ENCODE results near the gene NDST1.
"Not testable (repeated sequence)": the region's sequence is repeated elsewhere in the genome, so short reads cannot be mapped to it uniquely, and the experiment has no call there.

NDST1 gene

GRCh38 chr5:150507474-150508276, at the start of gene NDST1:
Gene NDST1, plus strand, starts transcription at chr5:150508131. Its CDS starts 13,124 bp downstream, at chr5:150521255.
- no peak for DNase-seq

DNA sequence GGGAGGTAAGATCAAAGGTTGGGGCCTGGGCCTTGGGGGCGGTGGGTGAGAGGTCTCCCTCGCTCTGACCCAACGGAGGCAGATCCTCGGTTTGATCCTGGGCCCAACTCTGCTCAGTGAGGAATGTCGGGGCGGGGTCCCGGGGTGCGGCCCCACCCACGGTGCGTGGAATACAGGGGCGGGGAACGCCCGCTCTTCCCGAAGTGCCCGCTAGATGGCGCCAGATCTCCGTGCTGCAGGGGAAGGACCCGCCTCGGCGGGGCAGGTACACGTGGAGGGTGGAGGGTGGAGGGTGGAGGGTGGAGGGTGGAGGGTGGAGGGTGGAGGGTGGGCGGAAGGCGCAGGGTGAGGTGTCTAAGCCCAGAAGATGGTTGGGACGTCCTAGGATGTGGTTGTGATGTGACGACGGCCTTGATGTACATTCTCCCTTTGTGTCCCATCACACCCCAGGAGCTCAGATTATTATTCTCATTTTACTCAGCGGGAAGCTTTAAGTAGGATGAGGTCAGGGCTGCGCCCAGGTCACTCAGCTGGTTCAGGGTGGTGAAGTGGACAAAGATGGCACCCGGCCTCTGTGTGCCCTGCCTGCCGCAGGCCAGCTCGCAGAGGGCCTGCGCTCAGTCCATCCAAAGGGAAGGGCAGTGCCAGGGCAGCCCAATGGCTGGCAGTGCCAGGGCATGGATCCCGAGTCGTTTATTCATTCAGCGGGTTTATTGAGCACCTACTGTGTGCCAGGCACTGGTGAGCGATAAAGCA, 49.0 kb upstream of the NDST1 start:
- no peak for DNase-seq

DNA sequence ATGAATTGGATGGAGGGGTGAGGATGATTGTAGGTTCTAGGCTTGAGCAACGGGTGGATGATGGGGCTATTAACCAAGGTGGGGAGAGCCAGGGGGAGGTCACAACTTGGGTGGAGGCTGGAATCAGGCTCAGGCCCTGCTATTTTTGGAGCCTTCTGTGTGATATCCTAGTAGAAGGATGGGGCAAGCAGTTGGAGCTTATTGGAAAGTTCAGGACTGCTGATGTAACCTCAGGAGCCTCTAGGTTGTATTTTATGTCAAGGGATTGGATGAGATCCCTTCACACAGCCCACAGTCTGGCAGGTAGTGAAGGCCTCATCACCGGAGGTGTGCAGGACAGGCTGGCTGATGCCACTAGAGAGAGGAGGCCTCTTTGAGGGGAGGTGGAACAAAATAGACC, 47.1 kb upstream of the NDST1 start:
- no peak for DNase-seq

GRCh38 chr5:150461231-150461630, 46.7 kb upstream of the NDST1 start:
- DNase-seq, result no peak

DNA sequence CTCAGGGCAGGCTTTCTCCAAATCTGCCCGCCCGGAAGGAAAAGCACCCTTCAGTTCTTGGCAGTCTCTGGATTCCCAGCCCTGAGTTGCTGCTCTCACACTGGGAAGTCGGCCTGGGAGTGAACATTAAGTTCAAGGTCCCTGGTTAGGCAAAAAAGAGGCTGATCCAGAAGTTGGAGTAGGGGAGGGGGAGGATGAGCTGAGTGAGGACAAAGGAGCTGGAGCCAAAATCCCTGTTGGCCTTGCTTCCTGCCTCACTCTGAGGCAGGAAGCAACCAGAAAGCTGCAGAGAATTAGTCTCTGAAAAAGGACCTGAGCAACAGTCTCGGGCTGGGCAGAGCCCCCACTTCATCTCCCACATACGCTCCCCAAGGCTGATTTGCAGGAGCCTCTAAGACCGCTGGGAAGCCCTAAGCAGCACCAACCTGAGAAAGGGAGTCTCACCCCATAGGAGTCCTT, 43.3 kb upstream of the NDST1 start:
- DNase-seq, result no peak

DNA sequence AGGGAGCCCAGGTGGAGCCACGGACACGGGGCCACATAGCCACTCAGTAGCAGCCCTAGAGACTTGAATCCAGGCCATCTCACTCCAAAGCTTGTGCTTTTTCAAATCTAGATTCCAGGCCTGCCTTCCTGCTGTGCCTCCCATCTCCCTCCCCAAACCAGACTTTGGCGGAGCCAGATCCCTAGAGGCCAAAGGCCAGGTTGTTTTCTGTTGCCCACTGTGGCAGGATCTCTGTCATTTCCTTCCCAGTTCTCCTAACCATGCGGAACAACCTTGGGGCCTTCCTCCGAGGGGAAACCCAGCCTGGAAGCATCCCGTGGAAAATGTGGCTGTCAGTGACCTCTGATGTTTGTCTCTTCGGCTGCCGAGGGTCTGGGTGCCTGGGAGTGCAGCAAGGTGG, 42.0 kb upstream of the NDST1 start:
- DNase-seq, result no peak

- DNase-seq, result no peak
Measured at GRCh38 chr5:150468206-150468605, 39.7 kb upstream of the NDST1 start.

DNA sequence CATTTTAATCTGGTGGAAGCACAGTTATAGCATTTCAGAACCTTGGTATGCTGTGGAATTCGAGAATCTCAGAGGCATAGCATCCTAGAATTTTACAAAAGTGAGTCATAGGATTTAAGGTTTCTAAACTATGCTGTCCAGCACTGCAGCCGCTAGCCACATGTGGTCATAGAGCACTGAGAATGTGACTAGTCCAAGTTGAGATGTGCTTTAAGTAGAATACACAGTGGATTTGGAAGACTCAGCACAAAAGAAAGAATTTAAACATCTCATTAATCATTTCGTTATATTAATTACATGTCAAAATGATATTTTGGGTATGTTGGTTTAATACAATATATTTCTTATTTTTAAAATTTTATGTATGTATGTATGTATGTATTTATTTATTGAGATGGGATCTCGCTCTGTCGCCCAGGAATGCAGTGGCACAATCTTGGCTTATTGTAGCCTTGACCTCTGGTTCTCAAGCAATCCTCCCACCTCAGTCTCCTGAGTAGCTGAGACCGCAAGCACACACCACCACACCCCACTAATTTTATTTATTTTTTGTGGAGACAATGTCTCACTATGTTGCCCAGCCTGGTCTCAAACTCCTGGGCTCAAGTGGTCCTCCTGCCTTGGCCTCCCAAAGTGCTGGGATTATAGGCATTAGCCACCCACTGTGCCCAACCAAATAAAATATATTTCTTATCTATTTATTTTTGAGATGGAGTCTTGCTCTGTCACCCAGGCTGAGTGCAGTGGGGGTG, 38.0 kb upstream of the NDST1 start:
- DNase-seq, result no peak

DNA sequence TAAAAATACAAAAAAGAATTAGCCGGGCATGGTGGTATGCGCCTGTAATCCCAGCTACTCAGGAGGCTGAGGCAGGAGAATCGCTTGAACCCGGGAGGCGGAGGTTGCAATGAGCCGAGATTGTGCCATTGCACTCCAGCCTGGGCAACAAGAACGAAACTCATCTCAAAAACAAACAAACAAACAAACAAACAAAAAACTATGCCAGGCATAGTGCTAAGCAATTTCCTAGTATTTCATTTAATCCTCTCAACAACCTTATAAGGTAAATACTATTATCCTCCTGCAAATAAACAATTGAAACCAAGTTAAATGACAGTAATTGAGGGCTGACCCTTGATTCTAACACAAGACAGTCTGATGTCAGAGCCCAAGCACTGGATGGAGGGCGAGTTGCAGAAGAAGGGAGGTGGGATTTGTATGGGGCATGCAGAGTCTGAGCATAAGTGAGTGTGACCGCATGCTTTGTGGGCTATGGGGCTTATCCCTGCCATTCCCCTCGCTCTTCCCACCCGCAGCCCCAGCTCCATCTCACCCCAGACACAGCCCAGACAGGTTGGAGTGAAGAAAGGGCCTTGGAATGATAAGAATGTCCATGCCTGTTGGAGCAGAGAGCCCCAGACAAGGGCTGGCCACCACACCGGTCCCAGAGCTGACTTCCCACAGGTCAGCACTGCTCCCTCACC, 34.1 kb upstream of the NDST1 start:
- DNase-seq, result no peak

DNA sequence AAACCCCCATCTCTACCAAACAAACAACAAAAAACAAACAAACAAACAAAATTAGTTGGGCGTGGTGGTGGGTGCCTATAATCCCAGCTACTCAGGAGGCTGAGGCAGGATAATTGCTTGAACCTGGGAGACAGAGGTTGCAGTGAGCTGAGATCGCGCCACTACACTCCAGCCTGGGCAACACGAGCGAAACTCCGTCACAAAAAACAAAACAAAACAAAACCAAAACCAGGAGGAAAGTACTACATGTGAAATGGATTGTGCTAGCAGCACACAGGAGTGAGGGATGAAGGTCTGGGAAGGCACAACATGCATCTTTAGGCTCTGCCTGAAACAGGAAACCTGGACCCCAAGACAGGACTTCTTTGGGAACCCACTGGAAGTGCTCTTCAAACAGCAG, 31.4 kb upstream of the NDST1 start:
- not testable (repeated sequence) for DNase-seq

- no peak for DNase-seq
Measured at GRCh38 chr5:150479416-150479815, 28.5 kb upstream of the NDST1 start.

DNA sequence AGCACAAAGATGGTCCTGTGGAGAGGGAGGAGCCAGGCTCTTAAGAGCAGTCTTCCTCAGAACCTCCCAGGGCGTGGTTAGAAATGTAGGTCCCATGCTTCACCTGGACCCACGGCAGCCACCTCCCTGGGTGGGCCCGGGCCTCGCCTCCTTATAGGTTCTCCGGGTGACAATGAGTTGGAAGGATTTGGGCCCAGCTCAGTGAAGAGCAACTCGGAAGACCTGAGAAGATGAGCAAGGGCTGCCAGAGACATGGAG, 26.3 kb upstream of the NDST1 start:
- no peak for DNase-seq

- no peak for DNase-seq
Measured at GRCh38 chr5:150481972-150482406, 25.9 kb upstream of the NDST1 start.

DNA sequence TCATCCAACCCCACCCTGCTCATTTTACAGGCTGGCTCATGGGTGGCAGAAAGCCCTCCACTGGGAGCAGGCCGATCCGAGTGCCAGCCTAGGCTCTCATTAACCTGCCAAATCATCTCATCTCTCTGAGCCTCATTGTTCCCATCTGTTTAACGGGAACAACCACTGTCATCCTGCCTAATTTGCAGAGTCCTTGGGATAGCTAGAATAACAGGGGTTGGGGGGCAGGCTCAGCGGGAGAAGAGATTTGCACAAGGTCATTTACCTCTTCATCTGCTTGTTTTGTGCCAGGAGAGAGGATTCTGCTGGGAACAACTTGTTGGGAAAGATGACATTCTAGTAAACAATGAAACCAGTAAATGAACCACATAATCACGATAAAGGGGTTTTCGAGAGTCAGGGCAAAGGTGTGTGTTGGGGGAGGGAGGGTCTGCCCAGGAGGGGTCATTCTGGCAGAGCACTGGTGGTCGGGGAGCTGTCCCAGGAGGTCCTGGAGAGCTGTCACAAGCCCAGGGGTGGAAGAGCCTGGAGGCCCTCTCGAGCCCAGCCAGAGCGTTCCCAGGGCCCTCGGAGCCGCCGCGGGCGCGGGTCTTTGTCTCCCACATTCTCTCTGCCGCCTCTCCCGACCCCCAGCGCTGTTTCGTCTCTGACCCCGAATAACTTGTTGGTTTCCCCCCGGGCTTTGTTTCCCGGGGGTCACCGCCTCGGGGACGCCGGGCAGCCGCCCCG, 22.8 kb upstream of the NDST1 start:
- DNase-seq, result no peak

DNA sequence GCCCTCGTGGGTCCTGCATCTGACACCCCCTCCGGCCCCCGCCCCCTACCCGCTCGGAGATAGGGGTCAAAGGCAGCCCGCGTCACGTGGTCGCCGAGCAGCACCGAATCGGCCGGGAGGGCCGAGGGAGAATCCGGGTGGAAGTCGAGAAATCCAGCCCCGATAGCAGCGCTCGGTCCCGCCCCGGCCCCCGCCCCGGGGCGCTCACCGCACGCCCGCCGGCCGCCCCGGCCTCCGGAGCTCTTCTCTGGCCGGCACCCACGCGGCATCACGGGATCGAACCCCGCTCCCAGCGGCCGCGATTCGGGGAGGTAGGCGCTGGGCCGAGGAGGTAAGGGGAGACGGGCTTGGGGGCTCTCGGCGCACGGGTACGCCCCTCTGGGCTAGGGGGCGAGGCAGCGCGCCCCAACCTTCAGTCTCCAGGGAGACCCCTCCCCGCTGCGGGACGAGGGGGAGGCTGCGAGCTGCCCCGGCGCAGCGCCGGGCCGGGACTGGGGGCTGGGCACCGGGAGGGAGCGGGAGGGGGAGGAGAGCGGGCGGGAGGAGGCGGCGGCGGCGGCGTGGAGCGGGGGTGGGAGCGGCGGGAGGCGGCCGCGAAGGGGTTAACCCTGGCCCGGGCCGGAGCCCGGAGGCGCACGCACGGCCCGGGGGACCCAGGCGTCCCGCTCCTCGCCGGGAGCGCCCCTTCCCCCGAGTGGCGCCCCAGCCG, 22.1 kb upstream of the NDST1 start:
- no peak for DNase-seq

GRCh38 chr5:150486402-150487198, 21.3 kb upstream of the NDST1 start:
- no peak for DNase-seq

DNA sequence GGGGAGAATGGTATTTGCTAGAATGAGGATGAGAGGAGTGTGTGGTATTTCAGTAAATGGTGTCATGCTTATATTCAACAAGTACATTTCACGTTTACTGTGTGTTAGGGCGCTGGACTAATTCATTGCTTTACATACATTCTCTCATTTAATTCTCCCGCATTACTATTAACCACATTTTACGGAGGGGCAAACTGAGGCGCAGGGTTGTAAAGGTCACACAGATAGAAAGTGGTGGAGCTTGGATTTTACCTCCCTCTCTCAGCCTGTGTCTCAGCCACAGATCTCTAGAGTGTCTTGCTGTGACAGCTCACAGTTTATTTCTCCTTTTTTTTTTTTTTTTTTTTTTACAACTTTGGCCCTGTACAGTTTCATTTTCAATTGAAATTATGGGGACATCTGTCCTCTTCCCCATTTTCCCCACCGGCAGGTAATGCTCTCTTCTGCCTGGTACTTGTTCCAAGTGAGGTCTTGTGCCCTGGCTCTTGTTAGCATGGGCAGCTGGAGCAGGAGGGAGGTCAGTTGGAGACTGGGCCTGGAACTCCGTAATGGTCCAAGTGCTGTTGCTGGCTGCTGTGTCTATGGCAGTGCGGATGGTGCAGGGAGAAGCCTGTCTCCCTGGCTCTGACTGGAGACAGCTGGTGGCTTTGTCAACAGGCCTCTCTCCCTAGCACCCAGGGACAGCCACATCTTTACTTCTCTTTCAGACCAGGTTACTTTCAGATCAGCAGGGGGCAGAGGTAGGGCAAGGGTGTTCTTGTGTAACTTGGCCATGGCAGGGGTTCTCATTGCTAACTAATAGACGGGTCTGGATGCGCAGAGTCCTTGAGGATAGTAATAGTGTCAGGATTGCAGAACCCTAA, 20.5 kb upstream of the NDST1 start:
- no peak for DNase-seq

DNA sequence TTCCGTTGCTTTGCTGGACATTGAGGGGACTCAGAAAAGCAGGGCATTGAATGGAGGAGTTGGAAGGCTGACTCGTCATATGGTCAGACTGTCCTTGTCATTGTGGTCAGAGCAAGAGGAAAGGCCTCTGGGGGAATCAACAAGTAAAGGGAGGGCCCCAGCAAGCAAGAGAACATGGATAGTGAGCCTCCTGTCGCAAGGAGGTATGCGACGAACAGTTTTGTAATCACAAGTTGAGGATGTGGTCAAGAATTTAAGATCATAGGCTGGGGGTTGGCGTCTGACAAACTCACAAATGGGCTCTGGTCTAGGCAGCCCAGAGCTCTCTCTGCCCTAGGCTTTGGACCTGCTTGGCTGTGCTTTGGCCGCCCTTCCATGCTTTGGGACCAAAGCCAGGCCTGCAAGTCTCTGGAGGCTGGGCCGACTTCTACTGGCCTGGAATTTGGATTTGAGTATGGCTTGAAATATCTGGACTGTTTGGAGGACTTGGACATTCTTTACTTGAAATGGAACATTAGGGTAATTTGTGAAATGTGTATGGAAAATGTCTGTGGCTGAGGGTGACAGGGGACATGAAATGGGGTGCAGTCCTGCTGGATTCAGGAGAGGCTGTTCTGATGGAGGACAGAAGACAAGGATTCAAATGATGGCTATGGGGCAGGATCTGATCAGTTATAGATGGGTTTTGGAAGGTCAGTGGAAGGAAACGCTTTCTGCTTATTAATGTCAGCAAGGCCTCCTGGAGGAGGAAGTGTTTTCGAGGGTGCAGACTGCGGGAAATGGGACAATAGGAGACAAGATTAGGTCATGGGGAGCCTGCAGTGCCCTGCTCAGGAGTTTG, 19.2 kb upstream of the NDST1 start:
- DNase-seq, result no peak
